Measurements from ENCODE around the gene GARNL3. TPM values are rescaled to one million over a fixed set of nuclear protein-coding genes. Genes with fewer than 3 reads are reported as not detected.
A peak's percentile ranks its signal among the peaks of the same experiment; 100 is the strongest.

Gene GARNL3
- total RNA-seq, 1 experiment from 2014 or later: 11.5 TPM

DNA sequence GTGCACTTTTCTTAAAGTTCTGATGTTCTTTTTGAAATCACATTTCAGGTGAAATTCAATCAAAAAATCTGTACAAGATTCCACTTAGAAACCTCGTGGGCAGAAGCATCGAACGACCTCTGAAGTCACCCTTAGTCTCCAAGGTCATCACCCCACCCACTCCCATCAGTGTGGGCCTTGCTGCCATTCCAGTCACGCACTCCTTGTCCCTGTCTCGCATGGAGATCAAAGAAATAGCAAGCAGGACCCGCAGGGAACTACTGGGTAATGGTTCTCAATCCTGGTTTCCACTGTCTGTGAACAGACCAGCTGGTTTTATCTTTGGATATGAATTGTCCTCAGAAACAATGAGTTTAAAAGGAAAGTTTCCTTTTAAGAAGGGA lies 124.3 kb downstream of the GARNL3 start:
- TF ChIP-seq, protein P1, sequence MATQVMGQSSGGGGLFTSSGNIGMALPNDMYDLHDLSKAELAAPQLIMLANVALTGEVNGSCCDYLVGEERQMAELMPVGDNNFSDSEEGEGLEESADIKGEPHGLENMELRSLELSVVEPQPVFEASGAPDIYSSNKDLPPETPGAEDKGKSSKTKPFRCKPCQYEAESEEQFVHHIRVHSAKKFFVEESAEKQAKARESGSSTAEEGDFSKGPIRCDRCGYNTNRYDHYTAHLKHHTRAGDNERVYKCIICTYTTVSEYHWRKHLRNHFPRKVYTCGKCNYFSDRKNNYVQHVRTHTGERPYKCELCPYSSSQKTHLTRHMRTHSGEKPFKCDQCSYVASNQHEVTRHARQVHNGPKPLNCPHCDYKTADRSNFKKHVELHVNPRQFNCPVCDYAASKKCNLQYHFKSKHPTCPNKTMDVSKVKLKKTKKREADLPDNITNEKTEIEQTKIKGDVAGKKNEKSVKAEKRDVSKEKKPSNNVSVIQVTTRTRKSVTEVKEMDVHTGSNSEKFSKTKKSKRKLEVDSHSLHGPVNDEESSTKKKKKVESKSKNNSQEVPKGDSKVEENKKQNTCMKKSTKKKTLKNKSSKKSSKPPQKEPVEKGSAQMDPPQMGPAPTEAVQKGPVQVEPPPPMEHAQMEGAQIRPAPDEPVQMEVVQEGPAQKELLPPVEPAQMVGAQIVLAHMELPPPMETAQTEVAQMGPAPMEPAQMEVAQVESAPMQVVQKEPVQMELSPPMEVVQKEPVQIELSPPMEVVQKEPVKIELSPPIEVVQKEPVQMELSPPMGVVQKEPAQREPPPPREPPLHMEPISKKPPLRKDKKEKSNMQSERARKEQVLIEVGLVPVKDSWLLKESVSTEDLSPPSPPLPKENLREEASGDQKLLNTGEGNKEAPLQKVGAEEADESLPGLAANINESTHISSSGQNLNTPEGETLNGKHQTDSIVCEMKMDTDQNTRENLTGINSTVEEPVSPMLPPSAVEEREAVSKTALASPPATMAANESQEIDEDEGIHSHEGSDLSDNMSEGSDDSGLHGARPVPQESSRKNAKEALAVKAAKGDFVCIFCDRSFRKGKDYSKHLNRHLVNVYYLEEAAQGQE (IDR thresholded peaks at IDR 0.05; ENCODE audit: insufficient read depth in 1 of 2, low read depth in 2 of 2, low read length in 1 of 2): no peak
- no peak for TF ChIP-seq TCF7L2 (IDR thresholded peaks at IDR 0.05; ENCODE audit: low read depth, low read length)
- TF ChIP-seq, protein P2, sequence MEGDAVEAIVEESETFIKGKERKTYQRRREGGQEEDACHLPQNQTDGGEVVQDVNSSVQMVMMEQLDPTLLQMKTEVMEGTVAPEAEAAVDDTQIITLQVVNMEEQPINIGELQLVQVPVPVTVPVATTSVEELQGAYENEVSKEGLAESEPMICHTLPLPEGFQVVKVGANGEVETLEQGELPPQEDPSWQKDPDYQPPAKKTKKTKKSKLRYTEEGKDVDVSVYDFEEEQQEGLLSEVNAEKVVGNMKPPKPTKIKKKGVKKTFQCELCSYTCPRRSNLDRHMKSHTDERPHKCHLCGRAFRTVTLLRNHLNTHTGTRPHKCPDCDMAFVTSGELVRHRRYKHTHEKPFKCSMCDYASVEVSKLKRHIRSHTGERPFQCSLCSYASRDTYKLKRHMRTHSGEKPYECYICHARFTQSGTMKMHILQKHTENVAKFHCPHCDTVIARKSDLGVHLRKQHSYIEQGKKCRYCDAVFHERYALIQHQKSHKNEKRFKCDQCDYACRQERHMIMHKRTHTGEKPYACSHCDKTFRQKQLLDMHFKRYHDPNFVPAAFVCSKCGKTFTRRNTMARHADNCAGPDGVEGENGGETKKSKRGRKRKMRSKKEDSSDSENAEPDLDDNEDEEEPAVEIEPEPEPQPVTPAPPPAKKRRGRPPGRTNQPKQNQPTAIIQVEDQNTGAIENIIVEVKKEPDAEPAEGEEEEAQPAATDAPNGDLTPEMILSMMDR (IDR thresholded peaks at IDR 0.05): no peak
- no peak for TF ChIP-seq SIN3A (IDR thresholded peaks at IDR 0.05; ENCODE audit: borderline replicate concordance, insufficient read depth, low read depth, low read length)
- TF ChIP-seq POLR2AphosphoS5 (IDR thresholded peaks at IDR 0.05; ENCODE audit: low read depth, low read length): no peak
- CTCF ChIA-PET: interaction anchor here (0.7 kb wide), 1 partner anchor 125 kb away, joined by 12 read pairs; the partner anchor contains the start of gene GARNL3
- intact Hi-C loops (cut with micrococcal nuclease; ENCODE audit: unreplicated experiment) (no loop called here), in situ Hi-C loops (cut with HindIII; ENCODE audit: low pct_unique_long_range_greater_than_20kb, low sequenced_read_pairs) (no loop called here)
- Histone ChIP-seq H3K9me3 (ENCODE audit: control insufficient read depth, insufficient read depth, low read depth, low read length) (no peaks in the 10 kb centered on the region), H3K36me3 (ENCODE audit: control insufficient read depth, insufficient read depth, low read length) (no peaks in the 10 kb centered on the region), H3K27ac (ENCODE audit: low read length) (peak overlapping the region; percentile 93), H3K4me1 (ENCODE audit: control insufficient read depth, insufficient read depth, low read length) (peaks cover 40% of the 10 kb centered on the region), H3K27me3 (ENCODE audit: control insufficient read depth, insufficient read depth, low read length) (no peaks in the 10 kb centered on the region), H3K4me3 (ENCODE audit: low read depth in 2 of 2, low read length in 2 of 2) (no peak overlapping the region)
- DNase-seq (ENCODE audit: low read depth, low spot score) (no peak), ATAC-seq (peak; percentile 64)
- POLR2A ChIA-PET: no interaction called here
- BruUV-seq (replicated peaks): no TSS peak

DNA sequence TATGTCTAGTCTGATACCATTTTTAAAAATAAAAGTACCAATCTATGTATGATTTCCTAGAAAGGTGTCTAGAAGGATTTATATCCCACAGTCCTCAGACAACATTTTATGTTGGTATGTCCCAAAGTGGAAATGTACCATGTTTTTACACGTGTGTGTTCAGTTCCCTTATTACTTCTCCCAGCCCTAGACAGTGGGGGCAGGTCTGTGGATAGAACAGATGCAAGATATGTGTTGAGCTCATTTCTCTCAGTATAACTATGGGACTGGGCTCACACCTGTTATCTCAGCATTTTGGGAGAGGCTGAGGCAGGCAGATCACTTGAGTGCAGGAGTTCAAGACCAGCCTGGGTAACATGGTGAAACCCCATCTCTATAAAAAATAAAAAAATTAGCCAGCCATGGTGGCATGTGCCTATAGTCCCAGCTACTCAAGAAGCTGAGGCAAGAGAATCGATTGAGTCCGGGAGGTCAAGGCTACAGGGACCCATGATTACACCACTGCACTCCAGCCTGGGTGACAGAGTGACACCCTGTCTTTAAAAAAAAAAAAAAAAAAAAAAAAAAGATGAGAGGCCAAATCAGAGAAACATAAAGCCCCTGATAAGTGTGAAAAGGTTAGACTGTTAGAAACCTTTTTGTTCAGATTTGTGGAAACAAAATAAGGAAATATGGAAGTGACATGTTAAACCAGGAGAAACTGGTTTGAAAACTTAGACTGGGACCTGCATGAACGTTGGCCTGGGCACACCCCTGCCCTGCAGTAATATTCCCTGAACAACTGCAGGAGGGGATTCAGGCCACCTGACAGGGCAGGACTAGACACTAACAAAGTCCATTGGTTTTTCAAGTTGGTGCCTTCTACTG lies 125.0 kb downstream of the GARNL3 start:
- ATAC-seq: no peak
- ChIA-PET POLR2A (no interaction called here), CTCF (no interaction called here)
- no peaks in the 10 kb centered on the region for H3K9me3 ChIP-seq (ENCODE audit: control insufficient read depth, insufficient read depth, low read depth, low read length)
- peaks cover 35% of the 10 kb centered on the region for H3K4me1 ChIP-seq (ENCODE audit: control insufficient read depth, insufficient read depth, low read length)
- H3K4me3 ChIP-seq (ENCODE audit: low read depth in 2 of 2, low read length in 2 of 2): no peak overlapping the region
- no TSS peak for BruUV-seq (replicated peaks)
- TF ChIP-seq, protein P2 (IDR thresholded peaks at IDR 0.05): no peak
- TF ChIP-seq POLR2AphosphoS5 (IDR thresholded peaks at IDR 0.05; ENCODE audit: low read depth, low read length): no peak
- TF ChIP-seq SIN3A (IDR thresholded peaks at IDR 0.05; ENCODE audit: borderline replicate concordance, insufficient read depth, low read depth, low read length): no peak
- TF ChIP-seq TCF7L2 (IDR thresholded peaks at IDR 0.05; ENCODE audit: low read depth, low read length): no peak
- TF ChIP-seq, protein P1 (IDR thresholded peaks at IDR 0.05; ENCODE audit: insufficient read depth in 1 of 2, low read depth in 2 of 2, low read length in 1 of 2): no peak
- H3K27me3 ChIP-seq (ENCODE audit: control insufficient read depth, insufficient read depth, low read length): no peaks in the 10 kb centered on the region
- peak overlapping the region; percentile 93 for H3K27ac ChIP-seq (ENCODE audit: low read length)
- in situ Hi-C loops (cut with HindIII; ENCODE audit: low pct_unique_long_range_greater_than_20kb, low sequenced_read_pairs) (no loop called here), intact Hi-C loops (cut with micrococcal nuclease; ENCODE audit: unreplicated experiment) (no loop called here)
- DNase-seq (ENCODE audit: low read depth, low spot score): no peak
- no peaks in the 10 kb centered on the region for H3K36me3 ChIP-seq (ENCODE audit: control insufficient read depth, insufficient read depth, low read length)
